PC-9 (cell line): ENCODE results near the gene STX7. TPM values are rescaled to one million over a fixed set of nuclear protein-coding genes. Genes with fewer than 3 reads are reported as not detected.

Source experiments
- BruUV-seq: library from RNA; stranded (reverse); fragments of 400-500 nt; replicated peaks from 2 replicates; lab custom pipeline; 2021; lab: Mats Ljungman, UMichigan
- CTCF ChIA-PET: fragments of 300-600 bp; sonication (Branson Sonifier 250); formaldehyde crosslinking; loops from one replicate; lab custom pipeline; 2022; ENCODE audit warnings: antibody characterized with exemption; lab: Charles Lee
- POLR2A ChIA-PET: fragments of 300-600 bp; sonication (Branson Sonifier 250); formaldehyde crosslinking; loops from one replicate; lab custom pipeline; 2022; ENCODE audit warnings: antibody characterized with exemption; ENCODE audit not compliant: unreplicated experiment; lab: Charles Lee
- DNase-seq, 2 experiments: peaks; one replicate each; pipeline versions ENCODE4 v3.0.0 to v3.0.0-alpha.2; 2015 to 2022; ENCODE audit warnings: mixed read lengths in 1 of 2
- H2AFZ ChIP-seq: fragments of 200-600 bp; sonication (generic); 2 replicates; pipeline ENCODE4 v1.8.1; 2017; ENCODE audit warnings: antibody characterized with exemption
- H3F3A ChIP-seq: fragments of 200-600 bp; sonication (generic); 2 replicates; pipeline ENCODE4 v1.8.1; 2017; ENCODE audit warnings: antibody characterized with exemption, mild to moderate bottlenecking, low read depth; ENCODE audit not compliant: insufficient read depth
- H3K27ac ChIP-seq: fragments of 200-600 bp; sonication (generic); 2 replicates; pipeline ENCODE4 v1.6.1; 2016; ENCODE audit warnings: mixed run types
- H3K27me3 ChIP-seq: fragments of 200-600 bp; sonication (generic); 2 replicates; pipeline ENCODE4 v1.6.1; 2016; ENCODE audit warnings: low read depth, mixed run types; ENCODE audit not compliant: insufficient read depth
- H3K36me3 ChIP-seq: fragments of 200-600 bp; sonication (generic); 2 replicates; pipeline ENCODE4 v1.6.1; 2016; ENCODE audit warnings: low read depth, mixed run types
- H3K4me1 ChIP-seq: fragments of 200-600 bp; sonication (generic); replicated peaks from 2 replicates; pipeline ENCODE4 v1.6.1; 2016; ENCODE audit warnings: mixed run types; ENCODE audit not compliant: insufficient read depth
- H3K4me2 ChIP-seq: fragments of 200-600 bp; sonication (generic); 2 replicates; pipeline ENCODE4 v1.6.1; 2017; ENCODE audit warnings: mixed run types
- H3K4me3 ChIP-seq: fragments of 200-600 bp; sonication (generic); 2 replicates; pipeline ENCODE4 v1.6.1; 2016; ENCODE audit warnings: mixed run types
- H3K79me2 ChIP-seq: fragments of 200-600 bp; sonication (generic); 2 replicates; pipeline ENCODE4 v1.6.1; 2017; ENCODE audit warnings: low read depth, mixed run types
- H3K9me2 ChIP-seq: fragments of 200-600 bp; sonication (generic); 2 replicates; pipeline ENCODE4 v1.8.1; 2017; ENCODE audit warnings: mild to moderate bottlenecking; ENCODE audit not compliant: insufficient read depth
- H3K9me3 ChIP-seq: fragments of 200-600 bp; sonication (generic); 2 replicates; pipeline ENCODE4 v1.8.1; 2016; ENCODE audit warnings: low read depth; ENCODE audit not compliant: insufficient read depth
- H4K20me1 ChIP-seq: fragments of 200-600 bp; sonication (generic); 2 replicates; pipeline ENCODE4 v1.8.1; 2017; ENCODE audit not compliant: insufficient read depth
- CTCF ChIP-seq: fragments of 200-600 bp; sonication (generic); conservative IDR thresholded peaks from 2 replicates; pipeline ENCODE4 v1.6.1; 2017; ENCODE audit warnings: mixed run types, antibody characterized with exemption, mild to moderate bottlenecking, moderate library complexity
- EZH2 ChIP-seq: fragments of 200-600 bp; sonication (generic); IDR thresholded peaks from 2 replicates; pipeline ENCODE4 v1.8.0; 2017; ENCODE audit warnings: antibody characterized with exemption, low read depth
- intact Hi-C: fragments of 100-400 bp; cut with micrococcal nuclease; formaldehyde crosslinking; loops from one replicate; pipeline ENCODE4 v1.10.0; 2022; ENCODE audit not compliant: unreplicated experiment
- total RNA-seq: library from RNA; stranded (reverse); gene quantifications from 2 replicates; pipeline ENCODE4 v1.2.3, GENCODE V29; 2021

The STX7 gene
- total RNA-seq, 1 experiment from 2014 or later = 40.7 TPM

- ChIA-PET POLR2A (no interaction called here), CTCF (no interaction called here)
- H3K36me3 ChIP-seq = peaks cover 7% of the 10 kb centered on the region
Measured at GRCh38 chr6:132494954-132495353, 18.0 kb downstream of the STX7 start.

GRCh38 chr6:132491881-132492280 lies 21.0 kb downstream of the STX7 start:
- Histone ChIP-seq H3K4me2 (no peak overlapping the region), H3K27me3 (no peaks in the 10 kb centered on the region), H3K36me3 (no peaks in the 10 kb centered on the region), H3K27ac (no peak overlapping the region), H2AFZ (no peak overlapping the region), H3F3A (no peaks in the 10 kb centered on the region), H3K9me3 (no peaks in the 10 kb centered on the region), H3K9me2 (no peaks in the 10 kb centered on the region), H4K20me1 (0 out of 2 replicates have a peak, but pooled peaks cover 4% of the 10 kb centered on the region), H3K79me2 (0 out of 2 replicates have a peak, but pooled peaks cover 5% of the 10 kb centered on the region), H3K4me1 (no peaks in the 10 kb centered on the region), H3K4me3 (no peak overlapping the region)
- BruUV-seq = no TSS peak
- POLR2A ChIA-PET = no interaction called here
- no peak for TF ChIP-seq EZH2
- no peak for TF ChIP-seq CTCF
- CTCF ChIA-PET = no interaction called here
- DNase-seq = no peak
- intact Hi-C loops = no loop called here

More at GRCh38 chr6:132494954-132495353, 18.0 kb downstream of the STX7 start:
- H3K9me3 ChIP-seq = no peaks in the 10 kb centered on the region
- no peak overlapping the region for H3K4me3 ChIP-seq
- H3K4me2 ChIP-seq = no peak overlapping the region
- H3K4me1 ChIP-seq = no peaks in the 10 kb centered on the region
- intact Hi-C loops = no loop called here
- H2AFZ ChIP-seq = no peak overlapping the region
- 0 out of 2 replicates have a peak, but pooled peaks cover 4% of the 10 kb centered on the region for H4K20me1 ChIP-seq
- no peaks in the 10 kb centered on the region for H3F3A ChIP-seq
- no peak overlapping the region for H3K27ac ChIP-seq
- no peak for DNase-seq
- no peaks in the 10 kb centered on the region for H3K27me3 ChIP-seq
- BruUV-seq = no TSS peak
- no peaks in the 10 kb centered on the region for H3K9me2 ChIP-seq
- 0 out of 2 replicates have a peak, but pooled peaks cover 5% of the 10 kb centered on the region for H3K79me2 ChIP-seq
- no peak for TF ChIP-seq EZH2
- TF ChIP-seq CTCF = no peak

- intact Hi-C loops = no loop called here
- Histone ChIP-seq H3F3A (no peaks in the 10 kb centered on the region), H3K27me3 (no peaks in the 10 kb centered on the region), H4K20me1 (0 out of 2 replicates have a peak, but pooled peaks cover 4% of the 10 kb centered on the region), H3K27ac (no peak overlapping the region), H2AFZ (no peak overlapping the region), H3K9me2 (no peaks in the 10 kb centered on the region), H3K36me3 (no peaks in the 10 kb centered on the region), H3K4me3 (no peak overlapping the region), H3K4me2 (no peak overlapping the region), H3K79me2 (0 out of 2 replicates have a peak, but pooled peaks cover 5% of the 10 kb centered on the region), H3K9me3 (no peaks in the 10 kb centered on the region), H3K4me1 (no peaks in the 10 kb centered on the region)
- BruUV-seq = no TSS peak
- ChIA-PET CTCF (no interaction called here), POLR2A (no interaction called here)
- no peak for DNase-seq
- no peak for TF ChIP-seq EZH2
- no peak for TF ChIP-seq CTCF
Measured at GRCh38 chr6:132491303-132491702, 21.6 kb downstream of the STX7 start.
